Lower leg skin (tissue), 3 donors: ENCODE data around the gene C5orf58.

Source experiments
- POLR2A ChIP-seq, 2 donors: fragments of 450-650 bp; IDR thresholded peaks; one replicate each; pipeline ENCODE4 v1.6.1; 2016 to 2017; ENCODE audit warnings: antibody characterized with exemption in 2 of 2, mild to moderate bottlenecking in 1 of 2, moderate library complexity in 1 of 2
- TF ChIP-seq, protein P1 (sequence below), 3 donors: fragments of 450-650 bp; IDR thresholded peaks; one replicate each; pipeline ENCODE4 v1.5.1; 2016; ENCODE audit warnings: antibody characterized with exemption in 3 of 3, mild to moderate bottlenecking in 3 of 3, moderate library complexity in 2 of 3

DNA sequence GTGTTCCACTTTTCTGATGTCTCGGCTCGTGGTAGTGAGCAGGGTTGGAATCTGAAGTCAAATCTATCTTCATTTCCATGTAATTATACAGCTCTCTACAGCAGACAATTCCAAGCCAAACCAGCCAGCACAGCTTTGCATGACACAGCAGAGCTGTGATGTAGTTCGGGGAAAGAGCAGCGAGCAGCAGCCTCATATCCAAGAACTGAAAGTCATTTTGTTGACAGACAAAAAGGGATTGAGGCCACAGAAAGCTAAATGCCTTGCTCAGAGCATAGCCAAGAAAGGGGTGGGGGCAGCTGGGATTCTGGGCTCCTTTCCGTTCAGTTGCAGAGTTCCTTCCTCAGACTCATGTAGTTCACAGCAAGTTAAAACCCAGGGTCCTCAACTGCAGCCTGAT, 32.7 kb downstream of the C5orf58 start:
- TF ChIP-seq, protein P1, sequence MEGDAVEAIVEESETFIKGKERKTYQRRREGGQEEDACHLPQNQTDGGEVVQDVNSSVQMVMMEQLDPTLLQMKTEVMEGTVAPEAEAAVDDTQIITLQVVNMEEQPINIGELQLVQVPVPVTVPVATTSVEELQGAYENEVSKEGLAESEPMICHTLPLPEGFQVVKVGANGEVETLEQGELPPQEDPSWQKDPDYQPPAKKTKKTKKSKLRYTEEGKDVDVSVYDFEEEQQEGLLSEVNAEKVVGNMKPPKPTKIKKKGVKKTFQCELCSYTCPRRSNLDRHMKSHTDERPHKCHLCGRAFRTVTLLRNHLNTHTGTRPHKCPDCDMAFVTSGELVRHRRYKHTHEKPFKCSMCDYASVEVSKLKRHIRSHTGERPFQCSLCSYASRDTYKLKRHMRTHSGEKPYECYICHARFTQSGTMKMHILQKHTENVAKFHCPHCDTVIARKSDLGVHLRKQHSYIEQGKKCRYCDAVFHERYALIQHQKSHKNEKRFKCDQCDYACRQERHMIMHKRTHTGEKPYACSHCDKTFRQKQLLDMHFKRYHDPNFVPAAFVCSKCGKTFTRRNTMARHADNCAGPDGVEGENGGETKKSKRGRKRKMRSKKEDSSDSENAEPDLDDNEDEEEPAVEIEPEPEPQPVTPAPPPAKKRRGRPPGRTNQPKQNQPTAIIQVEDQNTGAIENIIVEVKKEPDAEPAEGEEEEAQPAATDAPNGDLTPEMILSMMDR (IDR thresholded peaks at IDR 0.05) = no peak
- TF ChIP-seq POLR2A (IDR thresholded peaks at IDR 0.05) = no peak
